Fibroblast of skin of scalp (primary cell): ENCODE data around the gene LY9.
"Not testable (repeated sequence)": the region's sequence is repeated elsewhere in the genome, so short reads cannot be mapped to it uniquely, and the experiment has no call there.

ENCODE experiments used
- DNase-seq: peaks from one replicate; pipeline ENCODE4 v3.0.0-alpha.2; 2013

The LY9 gene

DNA sequence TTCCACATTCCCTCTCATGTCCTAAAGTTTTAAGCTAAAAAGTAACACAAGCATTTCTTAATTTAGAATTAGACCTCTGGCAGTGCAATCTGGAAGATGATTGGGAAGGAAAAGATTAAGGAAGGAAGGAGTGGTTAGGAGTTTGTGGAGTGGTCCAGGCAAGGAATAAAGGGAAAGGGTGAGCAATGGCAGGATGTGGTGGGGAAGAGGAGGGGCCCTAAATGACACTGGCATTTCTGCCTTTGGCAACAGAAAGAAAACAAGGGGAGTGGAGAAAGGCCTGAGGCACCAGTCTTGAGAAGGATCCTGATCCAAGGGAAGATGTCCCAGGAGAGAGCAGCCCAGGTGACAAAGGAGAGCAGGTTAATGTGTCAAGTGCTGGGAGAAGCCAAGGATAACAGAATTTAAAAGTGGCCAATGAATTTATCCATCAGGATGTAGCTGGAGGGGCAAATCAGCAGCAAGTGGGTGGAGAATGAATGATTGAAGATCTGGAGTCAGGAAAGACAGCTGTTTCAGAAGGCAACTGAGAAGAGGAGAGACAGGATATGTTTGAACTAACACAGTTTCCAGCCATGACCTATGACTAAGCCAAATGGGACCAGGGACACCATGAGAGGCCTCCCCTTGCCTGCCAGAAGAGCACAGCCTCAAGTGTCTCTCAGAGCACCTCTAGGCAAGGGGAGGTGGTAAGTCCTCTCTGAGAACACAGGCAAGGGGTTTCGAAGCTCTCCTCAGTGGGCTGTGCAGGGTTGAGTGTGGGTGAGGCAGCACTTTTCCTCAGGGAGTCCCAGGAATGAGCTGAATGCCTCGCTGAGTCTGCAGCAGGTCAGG is 20.9 kb upstream of the LY9 start:
- no peak for DNase-seq

DNA sequence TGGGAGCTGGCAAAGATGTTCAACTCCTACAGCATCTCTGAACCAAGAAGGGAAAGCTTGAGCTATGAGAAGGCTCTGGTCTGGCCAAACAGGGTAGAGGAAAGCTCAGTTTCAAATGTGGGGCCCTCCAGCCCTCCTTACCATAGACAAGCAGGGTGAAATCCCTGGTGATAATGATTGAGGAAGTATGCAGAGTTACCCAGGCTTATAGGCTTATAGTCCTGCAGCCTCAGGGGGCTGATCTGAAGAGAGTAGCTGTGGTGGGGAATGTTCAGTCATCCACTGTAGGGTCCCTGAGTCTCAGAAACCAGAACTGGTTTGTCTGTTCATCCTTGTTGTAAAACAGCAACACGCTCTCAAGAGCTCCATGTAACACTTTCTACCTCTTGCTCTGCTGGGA is 19.8 kb upstream of the LY9 start:
- DNase-seq, result no peak

DNA sequence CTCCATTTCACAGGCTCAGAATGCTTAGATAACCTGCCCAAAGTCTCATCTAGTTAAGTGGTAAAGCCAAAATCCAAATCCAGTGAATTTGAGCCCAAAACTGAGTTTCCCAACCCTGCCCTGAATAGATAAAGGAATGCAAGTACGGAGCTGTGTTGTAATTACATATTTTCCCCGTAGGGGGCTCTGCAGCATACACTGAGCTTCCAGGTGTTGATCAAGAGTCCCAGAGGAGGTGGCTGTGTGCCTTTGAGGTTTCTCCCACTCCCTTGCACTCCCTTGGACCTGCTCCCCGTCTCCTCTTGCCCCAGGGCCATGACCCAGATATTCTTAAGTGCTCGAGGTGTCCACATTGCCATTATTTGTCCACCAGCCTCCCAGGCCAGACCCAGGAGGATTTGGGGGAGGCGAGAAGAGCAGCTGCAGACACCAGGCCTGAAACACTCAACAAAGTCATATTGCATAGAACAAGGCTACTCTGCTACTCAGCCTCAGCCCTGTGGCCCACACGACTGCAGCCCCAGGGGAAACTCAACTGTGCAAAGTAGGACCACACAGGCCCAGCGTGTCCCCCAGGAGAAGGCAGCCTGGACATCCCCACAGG is 18.4 kb upstream of the LY9 start:
- DNase-seq, result no peak

DNA sequence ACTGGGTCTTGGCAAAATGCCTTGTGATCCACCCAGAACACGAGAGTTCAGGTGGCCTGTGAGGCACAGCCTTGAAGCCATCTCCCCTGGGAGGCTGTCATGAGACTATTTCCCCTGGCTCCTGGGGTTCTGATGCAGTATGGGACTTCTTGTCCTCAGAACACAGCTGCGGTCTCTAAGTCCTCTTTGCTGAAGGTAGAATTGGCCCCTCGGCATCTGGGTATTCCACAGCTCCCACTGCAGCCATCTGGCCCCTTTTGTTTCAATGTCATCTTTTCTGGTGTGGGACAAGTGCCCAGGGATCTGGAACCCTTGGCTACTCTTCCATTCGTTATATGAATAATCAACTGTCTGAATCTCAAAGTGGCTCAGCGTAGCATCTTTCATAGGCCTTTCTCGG is 17.0 kb upstream of the LY9 start:
- DNase-seq, result no peak

DNA sequence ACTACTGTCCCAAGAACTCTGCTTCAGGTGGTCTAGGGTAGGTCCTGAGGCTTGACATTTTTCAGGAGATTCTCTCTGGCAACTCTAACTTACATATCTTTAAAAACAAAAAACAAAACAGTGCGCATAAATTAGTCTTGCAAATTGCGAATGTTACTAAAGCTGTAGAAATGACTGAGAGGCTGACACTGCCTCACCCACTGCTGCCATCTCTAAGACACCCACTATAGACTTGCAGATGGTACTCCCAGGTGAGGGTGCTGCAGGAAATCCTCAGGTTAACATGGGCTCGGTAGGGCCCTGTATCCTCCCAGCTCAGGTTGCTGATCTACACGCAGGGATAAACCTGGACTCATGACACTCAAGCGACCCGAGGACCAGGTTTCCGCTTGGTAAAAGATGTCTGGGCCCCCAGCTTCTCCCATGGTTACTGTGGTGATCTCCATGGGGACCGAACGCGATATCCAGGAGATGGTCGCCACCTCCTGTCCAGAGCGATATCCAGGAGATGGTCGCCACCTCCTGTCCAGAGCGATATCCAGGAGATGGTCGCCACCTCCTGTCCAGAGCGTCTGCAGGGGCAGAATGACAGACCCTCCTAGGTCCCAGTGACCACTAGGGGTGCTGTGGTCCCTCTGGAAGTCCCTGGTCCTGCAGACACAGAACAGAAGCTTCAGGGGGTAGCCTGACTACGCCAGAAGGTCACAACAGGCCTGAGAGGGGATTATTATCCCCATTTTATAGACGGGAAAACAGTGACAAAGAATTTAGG is 16.2 kb upstream of the LY9 start:
- no peak for DNase-seq

DNA sequence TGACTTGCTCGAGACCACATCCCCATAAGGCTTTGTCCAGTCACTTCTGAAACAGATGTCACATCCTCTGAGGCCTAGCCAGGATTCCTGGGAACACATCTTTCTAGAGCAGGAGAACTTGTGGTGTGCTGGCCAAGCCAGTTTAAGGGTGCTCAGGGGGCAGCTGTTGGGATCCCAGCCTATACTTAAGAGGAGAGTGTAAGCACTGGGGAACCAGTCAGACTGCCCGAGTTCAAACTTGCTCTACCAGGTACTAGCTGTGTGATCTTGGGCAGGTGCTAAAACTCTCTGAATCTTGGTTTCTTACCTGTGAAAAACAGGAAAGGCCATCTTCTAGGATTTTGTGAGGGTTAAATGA is 15.6 kb upstream of the LY9 start:
- DNase-seq, result no peak

DNA sequence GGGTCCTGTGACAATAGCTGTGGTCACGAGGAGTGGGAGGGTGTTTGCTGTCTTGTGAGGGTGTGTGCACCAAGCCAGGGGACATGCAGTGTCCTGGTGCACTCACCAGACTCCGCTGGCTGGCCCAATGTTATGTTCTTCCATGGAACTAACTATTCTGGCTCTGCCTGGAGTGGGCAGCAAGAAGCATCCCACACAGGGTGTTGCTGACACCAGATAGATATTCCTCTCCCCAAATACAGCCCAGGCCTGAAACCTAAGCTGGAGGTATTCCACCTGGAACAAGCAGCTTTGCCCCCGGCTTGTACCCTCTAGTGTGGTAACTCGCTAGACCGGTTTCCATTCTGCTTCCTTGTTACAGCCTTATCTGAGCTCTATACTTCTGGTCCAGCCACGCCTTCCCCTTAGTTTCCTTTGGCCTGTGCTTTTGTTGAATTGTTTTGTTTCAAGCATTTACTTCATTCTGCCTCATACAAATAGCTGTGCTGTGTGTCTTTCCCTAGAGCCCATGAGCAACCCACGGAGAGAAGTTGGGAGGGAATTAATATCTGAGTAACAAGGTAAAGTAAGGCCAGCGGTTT is 14.7 kb upstream of the LY9 start:
- no peak for DNase-seq

DNA sequence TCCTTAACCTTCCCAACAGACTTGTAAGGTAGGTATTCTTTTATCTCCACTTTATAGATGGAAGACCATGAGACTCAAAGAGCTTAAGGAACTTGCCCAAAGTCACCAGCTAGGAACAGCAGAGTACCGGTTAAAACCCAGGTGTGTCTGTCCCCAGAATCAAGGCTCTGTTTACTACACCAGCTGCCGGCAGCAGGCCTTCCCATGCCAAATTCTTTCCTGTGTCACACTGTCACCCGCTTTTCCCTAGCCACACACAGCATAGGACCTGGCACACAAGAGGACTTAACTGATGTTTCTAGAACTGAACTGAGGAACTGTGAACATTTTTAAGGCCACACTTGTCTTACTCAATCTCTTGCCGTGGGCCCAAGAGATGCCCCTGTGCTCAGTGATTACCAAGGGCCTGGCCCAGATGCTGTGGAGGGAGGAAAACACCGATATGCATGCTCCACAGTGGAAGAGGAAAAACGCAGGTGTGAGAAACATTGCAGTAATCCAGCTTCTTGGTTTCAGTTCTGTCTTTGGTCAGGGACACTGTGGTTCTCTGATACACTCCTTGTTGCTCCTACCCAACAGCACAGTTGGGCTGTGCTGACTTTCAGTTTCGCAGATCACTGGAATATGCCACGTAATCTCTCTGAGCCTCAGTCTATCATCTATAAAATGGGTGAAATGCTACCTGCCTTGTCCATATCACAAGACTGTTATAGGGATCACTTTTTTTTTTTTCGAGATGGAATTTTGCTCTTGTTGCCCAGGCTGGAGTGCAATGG is 13.9 kb upstream of the LY9 start:
- DNase-seq, result no peak

DNA sequence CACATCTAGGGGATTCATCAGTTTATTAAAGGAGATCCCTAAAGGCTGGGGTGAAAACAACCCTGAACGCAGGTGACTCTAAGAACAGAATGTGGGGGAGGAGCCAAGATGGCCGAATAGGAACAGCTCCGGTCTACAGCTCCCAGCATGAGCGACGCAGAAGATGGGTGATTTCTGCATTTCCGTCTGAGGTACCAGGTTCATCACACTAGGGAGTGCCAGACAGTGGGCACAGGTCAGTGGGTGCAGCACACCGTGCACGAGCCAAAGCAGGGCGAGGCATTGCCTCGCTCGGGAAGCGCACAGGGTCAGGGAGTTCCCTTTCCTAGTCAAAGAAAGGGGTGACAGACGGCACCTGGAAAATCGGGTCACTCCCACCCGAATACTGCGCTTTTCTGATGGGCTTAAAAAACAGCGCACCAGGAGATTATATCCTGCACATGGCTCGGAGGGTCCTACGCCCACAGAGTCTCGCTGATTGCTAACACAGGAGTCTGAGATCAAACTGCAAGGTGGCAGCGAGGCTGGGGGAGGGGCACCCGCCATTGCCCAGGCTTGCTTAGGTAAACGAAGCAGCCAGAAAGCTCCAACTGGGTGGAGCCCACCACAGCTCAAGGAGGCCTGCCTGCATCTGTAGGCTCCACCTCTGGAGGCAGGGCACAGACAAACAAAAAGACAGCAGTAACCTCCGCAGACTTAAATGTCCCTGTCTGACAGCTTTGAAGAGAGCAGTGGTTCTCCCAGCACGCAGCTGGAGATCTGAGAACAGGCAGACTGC is 12.8 kb upstream of the LY9 start:
- not testable (repeated sequence) for DNase-seq

DNA sequence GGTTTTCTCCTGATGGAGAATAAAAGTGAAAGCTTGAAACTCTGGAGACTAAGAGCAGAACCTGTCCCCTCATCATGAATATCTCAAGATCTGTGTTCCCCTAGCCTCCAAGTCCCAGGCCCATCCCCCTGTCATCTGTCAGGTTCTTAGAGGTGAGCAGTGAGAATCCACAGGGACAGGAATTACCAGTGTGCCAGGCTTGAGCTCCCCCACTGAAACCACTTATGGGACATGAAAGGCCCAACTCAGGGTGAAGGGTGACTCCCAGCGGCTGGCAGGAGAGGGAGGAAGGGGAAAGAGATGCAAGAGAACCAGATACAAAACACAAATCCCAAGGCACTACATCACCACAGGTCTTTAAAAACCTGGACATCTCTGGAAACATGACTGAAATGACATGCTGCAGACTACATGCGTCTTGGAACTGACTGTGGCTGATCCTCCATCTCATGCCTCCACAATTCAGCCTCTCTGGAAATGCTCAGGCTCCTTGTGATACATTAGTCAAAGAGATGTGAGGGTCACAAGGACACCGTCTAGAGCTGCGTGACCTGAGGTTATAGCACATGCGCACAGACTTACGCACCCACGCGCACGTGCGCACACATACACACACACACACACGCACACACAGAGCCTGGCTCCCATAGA is 6.8 kb upstream of the LY9 start:
- no peak for DNase-seq

DNA sequence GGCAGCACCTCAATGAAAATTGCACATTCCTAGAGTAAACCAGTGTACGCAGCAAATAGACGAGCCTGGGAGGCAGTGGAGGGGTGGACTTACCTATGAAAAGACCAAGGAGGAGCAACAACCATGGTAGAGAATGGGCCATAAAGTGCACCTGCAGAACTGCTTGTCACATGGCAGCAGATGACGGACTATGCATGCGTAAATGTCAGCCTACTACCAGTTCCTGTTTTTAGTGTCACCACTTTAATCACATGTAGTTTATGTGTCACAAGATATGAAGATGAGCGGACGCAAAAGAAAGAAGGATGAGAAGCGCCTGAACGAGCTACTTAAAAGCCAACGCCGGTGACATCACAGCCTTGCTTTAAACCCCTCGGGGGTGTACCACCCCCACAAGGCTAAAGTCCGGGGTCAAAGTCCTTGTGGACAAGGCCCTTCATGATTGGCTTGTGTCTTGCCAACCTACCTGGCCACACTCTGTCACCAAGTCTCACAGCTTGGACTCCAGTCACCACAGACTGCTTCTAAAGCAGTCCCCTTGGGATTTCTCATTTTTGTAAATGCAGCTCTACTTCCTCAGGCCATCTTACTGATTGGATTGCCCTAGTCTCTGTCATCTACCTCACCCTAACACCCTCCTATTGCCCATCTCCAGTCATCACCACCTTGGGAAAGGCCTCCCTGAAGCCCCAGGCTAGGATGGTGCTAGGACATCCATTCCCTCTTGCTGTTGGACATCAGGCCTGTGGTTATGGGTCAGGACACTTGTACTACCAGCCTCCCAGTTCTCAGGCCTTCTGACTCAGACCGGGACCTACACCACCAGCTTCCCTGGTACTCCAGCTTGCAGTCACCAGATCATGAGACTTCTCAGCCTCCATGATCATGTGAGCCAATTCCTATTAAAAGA is 6.0 kb upstream of the LY9 start:
- no peak for DNase-seq

DNA sequence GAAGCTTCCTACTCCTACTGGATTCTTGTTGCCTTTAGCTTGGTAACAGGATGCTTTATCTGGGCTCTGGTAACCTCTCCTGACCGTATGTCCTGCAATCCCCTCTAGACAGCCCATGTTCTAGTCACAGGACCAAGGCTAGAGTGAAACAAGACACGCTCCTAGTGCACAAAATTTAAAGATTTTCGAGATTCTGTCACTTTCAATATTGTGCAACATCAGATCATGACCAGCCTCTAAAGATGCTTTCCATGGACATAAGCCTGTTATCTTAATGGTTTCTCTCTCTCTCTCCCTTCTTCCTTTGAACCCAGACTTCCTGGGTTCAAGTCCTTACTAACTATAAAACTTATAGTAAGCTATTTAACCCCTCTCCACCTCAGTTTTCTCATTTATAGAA is 1.6 kb upstream of the LY9 start:
- DNase-seq, result no peak

DNA sequence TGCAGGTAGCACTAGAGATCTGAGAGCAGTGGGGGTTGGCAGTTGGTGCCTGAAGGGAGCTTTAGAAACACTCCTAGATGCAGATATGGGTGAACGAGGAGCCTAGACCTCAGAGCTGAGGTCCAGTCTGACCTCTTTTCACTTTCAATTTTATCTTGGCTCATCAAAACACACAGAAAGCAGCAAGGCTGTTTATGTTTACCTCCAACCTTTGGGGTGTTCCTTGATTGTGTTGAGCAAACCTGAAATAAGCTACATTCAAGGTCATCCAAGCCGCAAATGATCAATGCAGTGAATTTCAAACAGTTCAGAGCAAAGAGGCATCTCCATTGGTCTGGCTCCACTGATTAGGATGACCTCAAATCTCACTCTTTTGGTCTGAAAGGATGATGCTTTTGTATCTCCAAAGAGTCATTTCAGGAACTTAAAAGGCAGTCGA is 1.3 kb downstream of the LY9 start:
- DNase-seq, result no peak

DNA sequence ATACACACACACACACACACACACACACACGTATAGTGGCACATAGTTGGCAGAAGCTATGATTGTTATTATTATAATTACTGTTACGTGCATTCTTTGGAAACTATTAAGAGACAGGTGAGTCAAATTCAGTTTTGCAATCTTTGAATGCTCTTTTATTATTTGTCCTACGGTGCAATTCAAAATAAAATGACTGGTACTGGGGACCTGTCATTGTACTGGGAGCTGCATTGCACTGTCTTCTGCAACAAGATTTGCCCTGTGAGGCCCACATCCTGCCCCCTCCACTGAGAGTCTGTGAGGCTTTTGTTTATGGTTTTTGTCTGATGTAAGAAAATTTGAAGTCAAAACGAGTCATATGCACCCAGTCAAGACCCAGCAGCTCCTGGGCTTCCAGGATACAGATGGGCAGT is 1.9 kb downstream of the LY9 start:
- DNase-seq, result no peak

DNA sequence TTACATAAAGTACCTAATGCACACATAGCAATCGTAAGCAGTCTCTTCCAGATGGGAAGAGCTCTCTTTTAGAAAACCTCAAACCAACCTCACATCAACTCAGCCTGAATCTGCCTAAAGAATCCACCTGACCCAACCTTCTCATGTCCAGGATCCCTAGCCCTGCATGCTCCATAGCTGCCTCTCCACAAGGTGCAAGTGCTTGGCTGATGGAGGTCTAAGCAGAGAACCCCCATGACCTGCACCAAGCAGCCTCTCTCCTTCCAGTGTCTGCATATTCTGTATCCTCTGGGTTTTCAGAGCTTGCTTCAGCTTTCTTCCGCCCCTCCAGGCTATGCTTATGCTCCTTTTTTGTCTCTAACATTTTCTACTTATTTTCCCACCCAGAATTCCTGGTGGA is 2.5 kb downstream of the LY9 start:
- DNase-seq, result no peak

DNA sequence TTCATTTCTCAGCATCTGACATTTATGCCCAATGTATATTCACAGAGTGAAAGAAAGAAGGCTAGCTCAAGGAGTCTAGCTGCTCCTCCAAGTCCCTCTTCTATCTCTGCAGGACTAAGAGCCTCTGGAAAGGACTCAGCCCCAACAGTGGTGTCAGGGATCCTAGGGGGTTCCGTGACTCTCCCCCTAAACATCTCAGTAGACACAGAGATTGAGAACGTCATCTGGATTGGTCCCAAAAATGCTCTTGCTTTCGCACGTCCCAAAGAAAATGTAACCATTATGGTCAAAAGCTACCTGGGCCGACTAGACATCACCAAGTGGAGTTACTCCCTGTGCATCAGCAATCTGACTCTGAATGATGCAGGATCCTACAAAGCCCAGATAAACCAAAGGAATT is 3.7 kb downstream of the LY9 start:
- DNase-seq, result no peak

DNA sequence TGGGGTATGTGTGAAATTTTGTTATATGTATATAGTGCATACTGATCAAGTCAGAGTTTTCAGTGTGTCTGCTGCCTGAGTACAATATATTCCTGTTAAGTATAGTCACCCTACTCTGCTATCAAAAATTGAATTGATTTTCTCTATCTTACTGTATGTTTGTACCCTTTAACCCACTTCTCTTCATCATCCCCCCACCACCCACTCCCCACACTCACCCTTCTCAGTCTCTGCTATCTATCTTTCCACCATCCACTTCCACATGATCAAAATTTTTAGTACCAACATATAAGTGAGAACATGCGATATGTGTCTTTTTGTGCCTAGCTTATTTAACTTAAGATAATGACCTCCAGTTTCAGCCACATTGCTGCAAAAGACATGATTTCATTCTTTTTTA is 4.2 kb downstream of the LY9 start:
- DNase-seq, result no peak

DNA sequence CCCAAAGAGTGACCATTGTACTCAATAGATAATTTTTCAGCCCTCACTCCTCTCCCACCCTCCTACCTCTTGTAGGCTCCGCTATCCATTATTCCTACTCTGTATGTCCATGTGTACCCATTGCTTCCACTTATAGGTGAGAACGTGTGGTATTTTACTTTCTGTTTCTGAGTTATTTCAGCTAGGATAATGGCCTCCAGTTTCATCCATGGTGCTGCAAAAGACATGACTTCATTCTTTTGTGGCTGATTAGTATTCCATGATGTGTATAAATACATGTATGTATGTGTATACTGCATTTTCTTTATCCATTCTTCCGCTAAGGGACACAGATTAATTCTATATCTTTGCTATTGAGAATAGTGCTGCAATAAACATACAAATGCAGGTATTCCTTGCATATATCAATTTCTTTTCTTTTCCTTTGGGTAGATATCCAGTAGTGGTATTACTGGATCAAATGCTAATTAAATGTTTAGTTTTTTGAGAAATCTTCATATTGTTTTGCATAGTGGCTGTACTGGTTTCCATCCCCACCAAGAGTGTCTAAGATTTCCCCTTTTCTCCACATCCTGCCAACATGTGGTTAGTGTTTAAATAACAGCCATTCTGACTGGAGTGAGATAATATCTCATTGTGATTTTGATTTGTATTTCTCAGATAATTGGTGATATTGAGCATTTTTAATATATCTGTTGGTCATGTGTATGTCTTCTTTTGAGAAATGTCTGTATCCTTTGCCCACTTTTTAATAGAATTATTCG is 4.9 kb downstream of the LY9 start:
- DNase-seq, result no peak

DNA sequence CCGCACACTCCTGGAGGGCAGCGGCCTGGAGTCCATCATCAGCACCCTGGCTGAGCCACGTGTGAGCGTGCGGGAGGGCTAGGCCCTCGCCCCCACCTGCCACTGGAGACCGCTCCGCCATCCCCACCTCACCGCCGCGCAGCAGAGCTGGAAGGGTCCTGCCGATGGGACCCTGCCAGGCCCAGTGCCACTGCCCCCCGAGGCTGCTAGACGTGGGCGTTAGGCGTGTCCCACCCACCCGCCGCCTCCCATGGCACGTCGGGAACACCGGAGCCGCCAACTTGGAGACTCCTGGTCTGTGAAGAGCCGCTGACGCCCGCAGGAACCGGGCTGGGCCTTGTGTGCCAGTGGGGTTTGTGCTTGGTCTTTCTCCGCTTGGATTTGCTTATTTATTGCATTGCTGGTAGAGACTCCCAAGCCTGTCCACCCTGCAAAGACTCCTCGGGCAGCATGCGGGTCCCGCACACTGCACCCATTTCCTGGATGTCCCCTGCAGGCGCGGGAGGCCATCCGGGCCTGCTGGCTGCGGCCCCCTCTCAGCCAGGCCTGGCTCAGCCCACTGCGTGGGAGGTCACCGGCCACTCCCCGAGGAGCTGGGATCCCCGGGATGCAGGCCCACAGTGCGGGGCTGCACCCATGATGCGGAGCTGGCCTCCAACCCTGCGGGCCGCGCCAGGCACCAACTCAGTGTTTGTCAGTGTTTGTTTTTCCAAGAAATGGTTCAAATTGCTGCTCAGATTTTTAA is 6.0 kb downstream of the LY9 start:
- DNase-seq, result no peak
